Measurements from ENCODE around the gene TSEN54.
"Not testable (repeated sequence)": the region's sequence is repeated elsewhere in the genome, so short reads cannot be mapped to it uniquely, and the experiment has no call there.

TSEN54 gene

DNA sequence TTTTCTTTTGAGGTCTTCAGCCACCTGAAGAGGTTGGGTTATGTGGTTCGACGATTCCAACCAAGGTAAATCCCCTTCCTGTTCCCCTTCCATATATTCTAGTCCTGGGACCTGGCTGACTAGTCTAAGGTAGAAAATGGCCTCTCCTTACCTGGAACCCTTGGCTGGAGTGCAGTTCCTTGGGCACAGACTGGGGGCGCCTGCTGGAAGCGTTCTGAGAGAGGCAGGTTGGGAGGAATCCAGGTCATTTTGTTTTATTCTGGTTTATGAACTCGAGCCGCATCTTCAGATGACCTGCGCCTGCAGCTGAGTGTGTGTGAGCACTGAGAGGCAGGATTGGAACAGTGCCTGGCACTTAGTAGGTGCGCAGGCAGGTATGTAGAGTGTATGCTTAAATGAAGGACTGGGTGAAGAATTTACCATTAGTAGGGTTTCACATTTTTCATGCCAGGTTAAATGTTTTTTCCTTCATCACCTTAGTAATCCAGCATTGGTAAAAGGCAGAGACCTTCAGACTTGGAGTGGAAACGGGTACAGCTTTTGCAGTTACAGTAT is 2.7 kb downstream of the TSEN54 start:
- DNase-seq = no peak

DNA sequence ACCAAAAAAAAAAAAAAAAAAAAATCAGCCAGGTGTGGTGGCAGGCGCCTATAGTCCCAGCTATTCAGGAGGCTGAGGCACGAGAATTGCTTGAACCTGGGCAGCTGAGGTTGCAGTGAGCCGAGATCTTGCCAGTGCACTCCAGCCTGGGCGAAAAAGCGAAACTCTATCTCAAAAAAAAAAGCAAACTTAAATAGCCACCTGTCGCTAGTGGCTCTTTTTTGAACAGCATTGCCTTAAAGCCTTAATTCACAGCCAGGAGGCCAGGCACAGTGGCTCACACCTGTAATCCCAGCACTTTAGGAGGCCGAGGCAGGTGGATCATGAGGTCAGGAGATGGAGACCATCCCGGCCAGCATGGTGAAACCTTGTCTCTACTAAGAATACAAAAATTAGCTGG is 4.1 kb downstream of the TSEN54 start:
- DNase-seq = not testable (repeated sequence)

DNA sequence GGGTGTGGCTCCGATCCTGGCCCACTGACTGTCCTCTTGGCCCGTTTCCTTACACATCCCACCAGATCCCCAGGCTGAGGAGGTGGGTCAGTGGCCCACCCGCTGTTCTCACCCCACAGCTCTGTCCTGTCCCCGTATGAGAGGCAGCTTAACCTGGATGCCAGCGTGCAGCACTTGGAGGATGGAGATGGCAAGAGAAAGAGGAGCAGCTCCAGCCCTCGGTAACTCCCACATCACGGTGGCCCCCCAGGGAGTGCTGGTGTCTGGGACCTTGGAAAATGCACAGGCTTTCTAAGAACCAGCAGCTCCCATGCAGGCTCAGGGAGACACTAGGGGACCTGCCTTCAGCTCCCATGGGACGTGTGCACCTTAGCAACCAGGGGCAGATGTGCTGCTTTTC is 5.0 kb downstream of the TSEN54 start:
- no peak for DNase-seq

DNA sequence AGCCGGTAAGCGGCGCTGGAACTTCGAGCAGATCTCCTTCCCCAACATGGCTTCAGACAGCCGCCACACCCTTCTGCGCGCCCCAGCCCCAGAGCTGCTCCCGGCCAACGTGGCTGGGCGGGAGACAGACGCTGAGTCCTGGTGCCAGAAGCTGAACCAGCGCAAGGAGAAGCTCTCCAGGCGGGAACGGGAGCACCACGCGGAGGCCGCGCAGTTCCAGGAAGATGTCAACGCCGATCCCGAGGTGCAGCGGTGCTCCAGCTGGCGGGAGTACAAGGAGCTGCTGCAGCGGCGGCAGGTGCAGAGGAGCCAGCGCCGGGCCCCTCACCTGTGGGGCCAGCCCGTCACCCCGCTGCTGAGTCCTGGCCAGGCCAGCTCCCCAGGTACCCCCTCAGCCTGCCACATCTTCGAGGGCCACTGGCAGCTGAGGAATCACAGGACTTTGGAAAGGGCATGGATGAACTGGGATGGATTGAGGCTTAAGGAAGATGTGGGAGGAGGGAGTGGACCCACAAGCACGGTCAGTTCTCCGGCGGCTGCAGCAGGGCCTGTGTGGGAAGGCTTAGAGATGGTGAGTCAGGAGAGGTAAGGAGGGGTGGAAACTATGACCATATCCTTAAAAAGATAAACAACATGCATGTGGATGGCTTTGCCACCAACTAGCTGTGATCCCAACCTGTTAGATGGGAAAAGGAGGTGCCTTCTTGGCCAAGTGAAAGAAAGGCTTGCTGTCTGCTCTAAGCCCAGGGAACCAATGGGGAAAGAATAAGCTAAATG is 5.8 kb downstream of the TSEN54 start:
- no peak for DNase-seq

DNA sequence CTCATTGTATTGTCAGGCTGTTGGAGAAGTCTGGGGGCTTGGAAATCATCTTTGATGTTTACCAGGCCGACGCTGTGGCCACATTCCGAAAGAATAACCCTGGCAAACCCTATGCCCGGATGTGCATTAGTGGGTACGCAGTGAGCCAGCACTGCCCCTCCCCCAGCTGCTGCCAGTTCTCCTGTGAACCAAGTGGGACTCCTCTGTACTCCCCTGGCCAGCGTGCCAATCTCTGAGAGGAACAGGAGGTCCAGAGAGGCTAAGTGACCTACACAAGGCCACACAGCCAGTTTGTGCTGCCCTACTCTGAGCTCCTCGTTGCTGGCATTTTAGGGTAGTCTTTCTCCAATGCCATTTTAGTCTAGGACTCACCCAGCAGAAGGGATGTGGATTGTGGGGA is 7.3 kb downstream of the TSEN54 start:
- DNase-seq = no peak

DNA sequence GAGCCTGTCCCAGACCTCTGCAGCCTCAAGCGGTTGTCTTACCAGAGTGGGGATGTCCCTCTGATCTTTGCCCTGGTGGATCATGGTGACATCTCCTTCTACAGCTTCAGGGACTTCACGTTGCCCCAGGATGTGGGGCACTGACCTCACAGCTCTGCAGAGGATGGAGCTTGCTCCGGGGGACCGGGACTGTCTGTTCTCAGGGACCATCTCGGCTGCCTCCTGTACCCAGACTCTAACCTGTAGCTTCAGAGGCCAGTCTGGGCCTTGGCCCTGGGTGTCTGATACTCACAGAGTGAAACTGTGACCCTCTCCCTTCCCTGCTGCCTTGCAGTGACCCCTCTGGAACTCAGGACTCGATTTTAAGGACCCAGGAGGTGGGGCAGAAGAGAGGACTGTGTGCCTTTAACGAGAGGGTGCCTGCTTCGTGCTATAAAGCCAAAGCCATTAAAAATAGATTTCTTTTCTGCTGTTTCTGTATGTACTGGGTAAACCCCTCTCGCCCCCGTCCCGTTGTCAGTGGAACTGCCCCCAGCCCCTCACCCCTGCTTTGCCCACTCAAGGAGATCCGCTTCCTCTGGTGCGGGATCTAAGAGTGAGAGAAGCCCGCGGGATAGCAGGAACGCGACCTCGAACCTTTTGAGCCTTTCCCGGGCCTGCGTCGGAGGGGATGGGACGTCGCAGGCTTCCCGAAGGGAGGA is 8.1 kb downstream of the TSEN54 start:
- DNase-seq = peak; percentile 10

DNA sequence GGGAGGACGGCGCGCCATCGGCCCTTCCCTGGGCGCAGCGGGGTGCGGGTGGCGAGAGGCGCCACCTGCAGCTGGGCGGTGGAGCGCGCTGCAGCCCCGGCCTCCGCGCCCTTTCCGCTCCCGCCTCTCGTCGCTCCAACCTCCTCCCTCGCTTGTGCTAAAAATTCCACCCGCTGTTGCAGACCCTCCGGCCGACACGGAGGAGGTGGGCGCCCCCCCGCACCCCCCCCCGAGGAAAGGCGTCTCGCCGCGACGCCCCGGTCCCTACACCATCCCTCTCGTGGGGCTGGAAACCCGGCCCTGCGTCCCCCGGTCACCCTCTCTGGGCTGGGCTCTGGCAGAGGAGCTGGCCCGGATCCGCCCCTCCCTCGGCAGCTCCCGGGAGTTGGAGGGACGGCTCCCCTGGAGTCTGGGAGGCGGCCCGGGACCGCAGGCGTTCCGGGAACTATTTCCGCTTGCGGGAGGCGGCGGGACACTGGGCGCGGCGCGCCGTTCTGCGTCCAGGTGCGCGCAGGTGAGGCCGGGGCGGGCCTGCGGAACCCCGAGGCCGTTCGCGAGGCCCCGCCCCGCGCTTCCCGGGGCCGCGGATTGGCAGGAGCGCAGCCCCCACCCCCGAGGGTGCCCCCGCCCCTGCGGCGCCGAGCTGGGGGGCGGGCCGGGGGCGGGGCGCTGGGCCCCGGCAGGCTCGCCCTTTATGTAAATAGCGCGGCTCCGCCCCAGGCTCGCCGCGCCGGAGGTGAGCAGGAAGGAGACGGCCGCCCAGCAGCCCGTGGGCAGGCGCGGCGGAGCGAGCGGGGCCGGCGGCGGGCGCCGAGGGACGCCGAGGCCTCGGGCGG is 8.9 kb downstream of the TSEN54 start, which contains the start of gene LLGL2:
Gene LLGL2, plus strand, starts transcription at position 728 of the 836 bp plus-strand sequence. CDS start 17,730 bp downstream, outside the sequence.
- peak; percentile 90 for DNase-seq

DNA sequence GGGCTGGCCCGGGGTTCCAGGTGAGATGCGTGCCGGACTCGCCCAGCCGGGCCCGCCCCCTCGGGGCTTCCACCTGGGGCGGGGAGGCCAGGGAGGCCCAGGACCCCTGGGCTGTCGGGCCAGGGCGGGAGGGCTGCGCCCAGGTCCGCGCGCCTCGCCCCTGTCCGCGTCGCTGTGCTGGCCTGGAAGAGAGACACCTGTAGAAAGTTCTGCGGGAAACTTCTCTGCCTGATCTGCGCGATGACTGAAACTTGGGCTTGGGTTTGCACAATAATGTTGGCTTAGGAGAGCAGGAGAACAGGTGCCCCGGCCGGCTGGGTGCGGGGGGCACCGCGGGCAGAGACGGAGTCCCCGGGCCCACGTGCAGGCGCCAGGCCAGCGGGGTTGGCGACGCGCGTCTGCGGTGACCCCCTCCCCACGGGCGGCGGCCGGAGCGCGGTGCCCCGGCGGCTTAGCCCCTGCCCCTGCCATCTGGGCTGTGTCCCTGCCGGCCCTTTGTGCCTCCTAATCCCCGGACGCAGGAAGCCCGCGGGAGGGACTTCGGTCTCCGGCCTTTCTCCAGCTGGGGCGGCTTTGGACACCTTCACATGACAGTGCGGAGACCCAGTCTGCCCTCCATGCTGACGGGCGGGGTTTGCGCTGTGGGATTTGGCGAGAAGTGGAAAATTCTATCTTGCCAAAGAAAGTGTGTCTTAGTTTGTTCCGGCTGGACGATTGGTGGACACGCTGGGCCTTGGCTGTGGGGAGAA is 9.7 kb downstream of the TSEN54 start:
- no peak for DNase-seq

DNA sequence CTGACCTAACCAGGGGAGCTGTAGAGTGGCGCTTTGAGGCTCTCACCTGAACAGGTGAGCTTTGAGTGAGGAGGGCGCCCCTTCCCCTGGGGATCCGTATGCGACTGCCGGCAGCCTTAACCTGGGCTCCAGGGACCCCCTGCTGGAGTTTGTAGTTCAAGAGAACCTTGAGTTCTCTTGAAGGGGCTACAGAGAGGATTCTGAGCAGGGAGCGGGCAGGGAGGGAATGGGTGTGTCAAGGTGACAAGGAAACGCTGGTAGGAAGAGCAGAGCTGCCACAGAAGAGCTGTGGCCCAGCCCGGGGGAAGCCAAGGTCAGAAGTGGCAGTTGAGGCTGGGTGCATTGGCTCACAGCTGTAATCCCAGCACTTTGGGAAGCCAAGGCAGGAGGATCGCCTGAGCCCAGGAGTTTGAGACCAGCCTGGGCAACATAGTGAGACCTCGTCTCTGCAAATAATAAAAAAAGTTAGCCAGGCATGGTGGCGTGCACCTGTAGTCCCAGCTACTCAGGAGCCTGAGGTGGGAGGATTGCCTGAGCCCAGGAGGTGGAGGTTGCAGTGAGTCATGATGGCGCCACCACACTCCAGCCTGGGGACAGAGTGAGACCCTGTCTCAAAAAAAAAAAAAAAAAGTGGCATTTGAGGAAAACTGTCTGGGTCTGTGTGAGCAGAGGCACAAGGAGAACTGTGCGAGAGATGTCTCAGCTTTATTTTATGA is 10.4 kb downstream of the TSEN54 start:
- no peak for DNase-seq

DNA sequence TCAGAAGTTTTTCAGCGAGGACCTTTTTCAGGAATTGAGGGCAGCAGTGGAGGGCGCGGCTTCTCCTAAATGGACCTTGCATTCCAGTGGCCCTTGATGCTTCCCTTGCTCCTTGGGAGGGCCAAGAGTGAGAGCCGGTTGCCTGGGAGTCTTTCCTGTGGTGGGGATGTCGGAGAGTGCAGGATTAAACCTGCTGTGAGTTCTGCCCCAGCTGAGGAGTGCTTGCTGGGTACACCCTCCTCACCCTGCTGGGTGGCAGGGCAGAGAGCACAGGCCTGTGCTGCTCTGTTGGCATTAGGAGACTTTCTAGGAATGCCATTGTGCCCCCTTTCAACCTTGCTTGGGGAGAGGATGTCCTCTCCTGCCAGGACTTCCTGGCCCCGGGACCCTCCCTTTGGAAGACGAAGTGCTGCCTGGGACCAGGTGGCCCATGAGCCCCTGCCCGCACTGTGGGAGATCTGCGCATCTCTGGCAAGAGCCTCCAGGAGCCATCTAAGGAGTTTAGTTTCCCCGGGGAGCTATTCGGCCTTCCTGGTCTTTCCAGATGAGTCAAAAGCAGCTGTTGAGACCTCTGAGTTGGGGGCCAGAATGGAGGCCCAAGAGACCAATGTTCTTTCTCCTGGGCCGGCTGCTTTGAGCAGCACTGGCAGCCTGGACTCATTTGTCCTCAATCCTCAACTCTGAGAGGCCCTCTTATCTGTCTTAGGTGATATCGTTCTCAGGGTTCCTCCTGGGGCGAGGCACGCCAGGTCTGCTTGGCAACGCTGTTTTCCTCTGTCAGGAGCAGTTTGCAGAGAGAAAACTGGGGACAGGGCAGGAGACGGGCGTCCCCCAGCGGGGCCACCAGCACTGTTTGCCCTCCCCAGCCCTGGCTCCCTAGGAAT is 14.8 kb downstream of the TSEN54 start:
- DNase-seq = no peak

DNA sequence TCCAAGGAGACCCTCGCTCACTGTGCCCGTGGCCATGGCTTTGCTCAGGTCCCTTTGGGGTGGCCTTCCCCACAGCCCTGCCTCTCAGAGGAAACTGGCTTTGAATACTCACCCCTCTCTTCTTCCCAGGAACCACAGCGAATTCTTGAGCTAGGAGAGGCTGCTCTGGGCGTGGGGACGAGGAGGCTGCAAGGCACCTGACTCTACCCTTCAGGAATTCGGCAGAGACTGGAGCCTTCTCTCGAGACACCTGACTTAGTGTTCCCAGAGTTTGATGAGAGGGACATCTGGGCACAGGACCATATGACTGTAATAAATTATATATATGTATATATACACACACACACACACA is 15.4 kb downstream of the TSEN54 start:
- no peak for DNase-seq

DNA sequence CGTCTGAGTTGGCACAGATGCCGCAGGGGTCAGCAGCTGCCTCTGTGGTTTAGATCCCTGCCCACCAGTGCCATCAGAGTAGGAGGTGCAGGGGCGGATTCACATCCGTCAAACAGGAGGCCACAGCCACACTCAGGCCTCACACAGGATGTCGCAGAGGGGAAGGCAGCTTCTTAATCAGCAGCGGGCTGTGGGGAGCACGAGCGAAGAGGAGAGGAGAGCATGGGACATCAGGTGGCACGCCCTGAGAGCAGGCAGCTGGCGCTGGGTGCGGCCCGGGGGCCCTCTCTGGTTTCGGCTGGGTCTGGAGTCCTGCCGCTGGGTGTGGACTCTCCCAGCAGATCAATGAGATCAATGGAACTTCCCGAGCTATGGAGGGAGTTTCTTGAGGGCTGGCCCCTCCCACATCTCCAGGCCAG is 18.8 kb downstream of the TSEN54 start:
- peak; percentile 67 for DNase-seq

DNA sequence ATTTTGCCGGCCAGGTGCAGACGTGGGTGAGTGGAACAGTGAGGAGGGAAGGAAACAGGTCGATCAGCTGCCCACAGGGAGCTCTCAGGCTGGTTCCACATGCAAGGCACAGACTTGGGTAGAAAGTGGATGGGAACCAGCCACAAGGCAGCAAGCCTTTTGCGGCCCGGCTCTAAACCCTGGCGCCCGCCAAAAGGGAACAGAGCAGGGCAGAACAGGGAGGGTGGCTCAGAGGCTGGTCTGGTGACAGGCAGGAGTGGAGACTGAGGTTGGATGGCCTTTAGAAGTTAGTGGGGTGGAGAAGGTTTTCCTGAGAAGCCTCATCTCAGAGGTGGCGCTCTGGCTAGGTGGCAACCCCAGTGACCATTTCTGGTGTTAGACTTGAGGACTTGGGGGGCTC is 19.5 kb downstream of the TSEN54 start:
- DNase-seq = no peak

DNA sequence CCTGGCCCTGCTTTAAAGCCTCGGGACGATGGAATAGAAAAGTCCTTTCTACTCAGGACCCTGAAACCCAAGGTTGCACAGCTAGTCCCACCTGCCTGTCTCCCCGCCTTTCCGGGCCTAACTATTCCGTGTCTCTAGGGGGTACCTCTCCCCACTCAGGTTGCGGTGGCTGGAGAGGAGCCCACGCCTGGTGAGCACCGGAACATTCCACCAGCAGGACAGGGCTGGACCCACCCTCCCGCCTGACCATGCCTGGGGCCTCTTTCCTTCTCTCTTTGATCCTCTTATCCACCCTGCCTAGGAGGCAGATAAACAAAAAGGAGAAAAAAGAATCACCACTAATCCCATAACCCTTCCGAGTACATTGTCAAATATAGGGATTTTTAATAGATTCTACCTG is 20.0 kb downstream of the TSEN54 start:
- no peak for DNase-seq

DNA sequence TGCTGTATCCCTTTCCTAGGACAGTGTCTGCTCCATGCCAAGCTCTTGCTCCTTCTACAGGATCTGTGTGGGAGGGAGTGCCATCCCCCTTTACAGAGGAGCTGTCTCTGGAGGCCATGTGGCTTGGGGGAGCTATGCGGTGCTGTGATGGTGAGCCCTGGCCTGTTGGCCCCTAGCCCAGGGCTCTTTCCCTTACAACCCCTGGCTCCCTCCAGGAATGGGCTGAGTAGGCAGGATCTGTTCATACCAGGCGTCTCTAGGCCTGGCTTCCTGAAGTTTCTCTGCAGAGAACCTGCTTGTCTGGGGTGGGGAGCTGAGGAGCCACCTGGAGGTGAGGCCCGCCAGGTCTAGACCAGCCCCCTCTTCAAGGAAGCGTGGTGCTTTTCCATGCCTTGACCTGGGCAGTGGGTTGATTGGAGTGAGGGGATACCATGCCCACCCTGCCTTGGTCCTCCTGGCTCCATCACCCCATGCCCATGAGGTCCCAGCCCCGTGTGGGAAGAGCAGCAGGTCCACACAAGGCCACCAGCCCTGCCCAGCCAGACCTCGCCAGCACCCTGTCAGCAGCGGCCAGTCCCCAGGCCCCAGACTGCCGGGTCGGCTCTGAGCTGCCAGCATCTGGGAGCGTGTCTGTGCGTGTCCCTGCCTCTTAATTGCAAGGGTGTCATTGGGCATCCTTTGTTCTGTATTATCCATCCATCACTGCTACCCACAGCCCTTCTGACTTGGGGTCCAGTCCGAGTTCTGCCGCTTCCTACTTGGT is 23.8 kb downstream of the TSEN54 start:
- no peak for DNase-seq

DNA sequence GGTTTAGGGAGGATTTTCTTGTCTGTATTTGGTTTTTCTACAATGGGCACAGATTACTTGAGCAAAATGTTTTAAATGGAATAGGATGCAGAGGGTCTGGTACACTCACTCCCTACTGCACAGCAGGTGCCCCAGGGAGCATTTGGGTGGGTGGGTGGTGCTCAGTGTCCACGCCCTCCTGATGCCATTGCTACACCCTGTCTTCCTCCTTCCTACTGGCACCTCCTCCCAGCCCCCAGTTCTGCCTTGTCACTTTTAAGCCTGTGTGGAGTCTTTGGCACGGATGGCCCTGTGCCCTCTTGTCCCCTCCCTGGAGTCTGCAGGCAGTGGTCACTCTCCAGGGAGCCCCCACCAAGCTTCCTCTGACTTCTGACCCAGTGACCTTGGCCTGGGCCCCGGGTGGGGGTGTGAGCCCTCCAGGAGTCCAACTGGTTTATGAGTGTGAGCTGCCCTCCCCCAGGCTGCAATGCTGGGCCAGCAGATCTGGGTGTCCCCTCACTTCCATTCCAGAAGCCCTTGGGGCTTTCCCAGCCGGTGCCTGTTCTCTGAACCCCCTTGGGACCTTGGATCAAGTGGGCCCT is 24.7 kb downstream of the TSEN54 start:
- no peak for DNase-seq

DNA sequence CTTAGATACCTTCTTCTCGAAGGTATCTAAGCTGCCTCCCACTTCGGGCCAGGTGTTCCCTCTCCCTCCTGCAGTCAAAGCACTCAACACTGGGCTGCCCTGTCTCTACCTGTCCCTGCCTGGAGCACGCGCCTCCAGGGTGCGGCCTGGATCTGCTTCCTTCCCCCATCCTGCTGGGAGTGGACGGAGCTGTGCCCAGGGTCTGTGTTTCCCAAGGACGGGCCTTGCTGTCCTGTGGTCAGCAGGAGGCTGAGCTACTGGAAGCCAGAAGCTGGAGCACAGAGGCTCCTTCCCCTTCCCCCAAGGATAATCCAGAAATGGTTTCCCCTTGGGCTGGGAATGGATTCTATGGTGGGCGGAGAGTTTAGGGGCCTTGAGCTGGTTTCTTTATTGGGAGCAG is 25.9 kb downstream of the TSEN54 start:
- no peak for DNase-seq

DNA sequence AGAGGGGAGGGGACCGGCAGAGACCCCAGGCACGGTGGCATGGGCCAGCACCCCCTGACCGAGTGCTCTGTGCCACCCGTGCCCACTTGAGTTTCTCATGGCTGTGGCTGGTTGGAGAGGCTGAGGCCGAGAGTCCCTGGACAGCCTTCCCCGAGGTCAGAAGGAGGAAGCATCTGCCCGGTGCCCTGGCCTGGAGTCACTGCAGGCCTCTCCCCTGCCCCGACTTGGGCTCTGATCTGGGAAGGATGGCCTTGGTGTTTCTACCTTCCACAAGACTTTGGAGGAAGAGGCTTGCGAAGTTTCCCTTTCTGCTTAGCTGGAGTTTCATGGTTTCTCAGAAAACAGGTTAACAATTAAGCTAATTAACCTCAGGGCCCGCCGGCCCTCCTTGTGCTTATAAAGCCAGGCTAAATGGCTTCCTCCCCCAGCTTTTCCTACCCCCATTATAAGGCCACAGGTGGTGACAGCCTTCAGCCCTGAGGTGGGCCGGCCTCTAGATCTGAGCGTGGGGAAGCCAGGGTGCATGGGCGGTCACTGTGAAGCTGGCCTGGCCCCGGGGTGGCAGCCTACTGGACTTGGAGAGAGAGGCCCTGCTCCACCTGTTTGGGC is 26.5 kb downstream of the TSEN54 start:
- DNase-seq = no peak

DNA sequence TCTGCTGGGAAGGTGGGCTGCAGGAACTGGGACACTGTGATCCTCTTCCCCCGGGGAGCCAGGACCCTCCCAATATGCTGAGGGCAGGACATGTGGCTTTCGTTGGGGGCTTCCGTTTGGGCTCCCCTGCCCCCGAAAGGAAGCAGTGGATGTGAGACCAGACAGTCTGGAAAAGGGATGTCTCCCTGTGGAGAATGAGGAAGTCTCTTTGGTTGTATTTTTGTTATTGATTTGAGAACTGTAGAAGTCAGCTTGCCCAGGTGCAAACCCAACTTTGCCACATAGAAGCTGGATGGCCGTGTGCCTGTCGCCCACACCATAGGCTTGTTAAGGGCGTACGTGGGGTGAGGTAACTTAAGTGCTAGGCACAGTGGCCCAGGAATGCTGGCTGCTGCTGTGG is 27.9 kb downstream of the TSEN54 start:
- DNase-seq = no peak
